ENCODE data around the gene CCDC28B.

DNA sequence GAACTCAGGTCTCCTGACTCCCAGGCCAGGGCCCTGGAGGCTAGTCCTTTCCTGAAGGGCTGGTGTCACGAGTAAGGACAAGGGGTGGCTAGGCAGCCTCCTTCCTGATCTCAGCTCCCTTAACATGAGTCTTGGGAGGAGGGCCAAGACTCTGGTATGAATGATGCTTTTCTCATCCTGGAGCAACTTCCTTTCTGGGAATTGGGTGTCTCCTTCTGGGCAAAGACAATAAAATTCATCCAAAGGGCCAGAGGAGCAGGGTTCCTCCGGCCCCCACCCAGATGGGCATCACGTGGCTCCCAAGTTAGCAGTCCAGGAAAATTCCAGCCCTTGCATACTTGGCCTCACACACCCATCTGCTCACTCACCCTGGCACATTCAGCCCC is 46.5 kb downstream of the CCDC28B start, which contains the start of gene FAM167B:
- TF ChIP-seq, protein P1, sequence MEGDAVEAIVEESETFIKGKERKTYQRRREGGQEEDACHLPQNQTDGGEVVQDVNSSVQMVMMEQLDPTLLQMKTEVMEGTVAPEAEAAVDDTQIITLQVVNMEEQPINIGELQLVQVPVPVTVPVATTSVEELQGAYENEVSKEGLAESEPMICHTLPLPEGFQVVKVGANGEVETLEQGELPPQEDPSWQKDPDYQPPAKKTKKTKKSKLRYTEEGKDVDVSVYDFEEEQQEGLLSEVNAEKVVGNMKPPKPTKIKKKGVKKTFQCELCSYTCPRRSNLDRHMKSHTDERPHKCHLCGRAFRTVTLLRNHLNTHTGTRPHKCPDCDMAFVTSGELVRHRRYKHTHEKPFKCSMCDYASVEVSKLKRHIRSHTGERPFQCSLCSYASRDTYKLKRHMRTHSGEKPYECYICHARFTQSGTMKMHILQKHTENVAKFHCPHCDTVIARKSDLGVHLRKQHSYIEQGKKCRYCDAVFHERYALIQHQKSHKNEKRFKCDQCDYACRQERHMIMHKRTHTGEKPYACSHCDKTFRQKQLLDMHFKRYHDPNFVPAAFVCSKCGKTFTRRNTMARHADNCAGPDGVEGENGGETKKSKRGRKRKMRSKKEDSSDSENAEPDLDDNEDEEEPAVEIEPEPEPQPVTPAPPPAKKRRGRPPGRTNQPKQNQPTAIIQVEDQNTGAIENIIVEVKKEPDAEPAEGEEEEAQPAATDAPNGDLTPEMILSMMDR (IDR thresholded peaks at IDR 0.05) = no peak
- TF ChIP-seq EP300 (IDR thresholded peaks at IDR 0.05) = peak; percentile 71
- no peak for TF ChIP-seq POLR2A (IDR thresholded peaks at IDR 0.05)

Data from ovary (tissue), 3 donors.